HG03521 (cell line): Measurements from ENCODE around the gene KDF1.

Experiments
- ATAC-seq: cut with Tn5 transposase; IDR thresholded peaks from one replicate; pipeline ENCODE4 v1.9.1; 2021; ENCODE audit warnings: mild to moderate bottlenecking, moderate library complexity; ENCODE audit not compliant: unreplicated experiment

The KDF1 gene

DNA sequence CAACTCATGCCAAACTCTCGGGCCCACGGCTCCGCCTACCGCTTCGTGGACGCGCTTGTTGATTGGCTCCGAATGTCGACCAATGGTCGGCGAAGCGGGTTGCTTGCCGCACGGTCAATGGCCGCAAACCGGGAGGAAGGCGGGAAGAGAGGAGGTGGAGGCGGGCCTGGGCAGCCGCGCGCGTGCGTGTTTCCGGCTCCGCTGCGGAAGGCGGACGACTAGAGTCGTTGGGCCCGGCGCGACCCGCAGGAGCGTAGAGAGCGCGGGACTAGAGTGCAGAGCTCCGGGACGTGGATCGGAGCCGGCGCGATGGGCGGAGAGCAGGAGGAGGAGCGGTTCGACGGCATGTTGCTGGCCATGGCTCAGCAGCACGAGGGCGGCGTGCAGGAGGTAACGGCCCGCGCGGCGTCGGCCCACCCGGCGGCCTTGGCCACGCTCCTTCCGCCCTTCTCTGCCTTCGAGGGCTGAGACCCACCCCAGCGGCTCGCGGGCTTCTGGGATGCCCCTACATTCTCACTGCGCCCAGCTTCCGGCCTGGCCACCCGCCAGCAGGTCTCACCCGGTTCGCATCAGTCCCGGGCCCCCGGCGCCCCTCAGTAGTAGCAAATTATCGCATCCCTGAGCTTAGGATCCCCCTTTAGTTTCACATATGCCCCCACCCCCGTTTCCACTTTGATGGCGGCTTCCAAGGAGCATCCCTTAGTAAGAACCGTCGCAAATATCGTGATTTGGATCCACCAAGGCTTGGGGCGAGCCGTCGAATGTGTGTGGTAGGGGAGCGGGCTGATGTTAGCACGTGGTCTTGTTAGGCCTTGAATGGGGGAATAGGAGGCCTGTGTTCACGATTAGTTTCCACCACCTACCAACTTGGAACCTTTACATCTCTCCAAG lies 38.5 kb downstream of the KDF1 start, which contains the start of gene NUDC:
Gene NUDC, plus strand, starts transcription at position 204 of the 891 bp plus-strand sequence. Its CDS starts 106 bp downstream, at position 310.
- peak; percentile 98 for ATAC-seq

DNA sequence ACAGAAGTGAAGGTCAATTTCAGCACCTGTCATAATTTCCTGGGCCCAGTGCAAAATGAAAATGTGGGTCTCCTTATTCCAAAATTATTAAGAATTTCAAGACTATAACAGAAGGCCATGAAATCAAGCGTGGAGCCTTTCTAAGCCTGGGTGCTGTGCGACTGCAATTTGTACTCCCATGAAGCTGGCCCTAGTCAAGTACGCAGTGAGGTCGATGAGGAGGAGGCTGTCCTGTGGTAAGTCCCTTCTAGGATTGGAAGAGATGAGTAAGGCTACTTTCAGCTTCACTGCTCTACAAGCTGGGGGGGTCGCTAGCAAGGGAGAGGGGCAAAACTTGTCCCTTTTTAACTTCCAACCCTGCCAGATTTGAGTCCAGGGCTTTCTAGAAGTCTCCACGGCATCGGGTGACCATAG lies 39.1 kb downstream of the KDF1 start:
- ATAC-seq = no peak

DNA sequence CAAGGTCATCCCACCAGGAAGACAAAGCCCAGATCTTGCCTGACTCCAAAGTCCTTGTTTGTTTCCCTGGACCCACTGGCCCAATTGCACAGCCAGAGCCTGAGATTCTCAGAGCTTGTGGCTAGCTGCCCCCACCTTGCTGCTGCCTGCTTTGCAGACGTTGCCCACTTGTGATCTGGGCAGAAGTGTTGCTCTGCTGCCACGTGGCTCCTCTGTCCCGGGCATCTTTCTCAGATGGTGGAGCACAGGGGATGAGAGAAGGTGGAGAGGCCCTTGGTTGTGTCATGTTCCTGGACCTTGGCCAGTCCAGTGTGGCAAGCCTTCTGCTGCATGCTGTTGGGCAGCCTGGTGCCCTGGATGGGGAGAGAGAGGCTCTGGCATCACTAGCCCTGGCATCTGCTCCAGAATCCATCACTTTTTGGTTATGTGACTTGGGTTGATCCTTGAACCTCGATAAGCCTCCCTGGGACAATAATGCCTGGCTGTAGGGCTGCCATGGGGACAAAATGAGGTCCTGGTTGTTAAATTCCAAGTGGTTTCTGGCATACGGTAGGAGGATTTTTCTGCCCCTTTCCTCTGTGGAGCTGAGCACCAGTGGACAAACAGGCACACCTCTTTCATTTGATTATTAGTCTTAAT lies 44.9 kb downstream of the KDF1 start:
- ATAC-seq = no peak

DNA sequence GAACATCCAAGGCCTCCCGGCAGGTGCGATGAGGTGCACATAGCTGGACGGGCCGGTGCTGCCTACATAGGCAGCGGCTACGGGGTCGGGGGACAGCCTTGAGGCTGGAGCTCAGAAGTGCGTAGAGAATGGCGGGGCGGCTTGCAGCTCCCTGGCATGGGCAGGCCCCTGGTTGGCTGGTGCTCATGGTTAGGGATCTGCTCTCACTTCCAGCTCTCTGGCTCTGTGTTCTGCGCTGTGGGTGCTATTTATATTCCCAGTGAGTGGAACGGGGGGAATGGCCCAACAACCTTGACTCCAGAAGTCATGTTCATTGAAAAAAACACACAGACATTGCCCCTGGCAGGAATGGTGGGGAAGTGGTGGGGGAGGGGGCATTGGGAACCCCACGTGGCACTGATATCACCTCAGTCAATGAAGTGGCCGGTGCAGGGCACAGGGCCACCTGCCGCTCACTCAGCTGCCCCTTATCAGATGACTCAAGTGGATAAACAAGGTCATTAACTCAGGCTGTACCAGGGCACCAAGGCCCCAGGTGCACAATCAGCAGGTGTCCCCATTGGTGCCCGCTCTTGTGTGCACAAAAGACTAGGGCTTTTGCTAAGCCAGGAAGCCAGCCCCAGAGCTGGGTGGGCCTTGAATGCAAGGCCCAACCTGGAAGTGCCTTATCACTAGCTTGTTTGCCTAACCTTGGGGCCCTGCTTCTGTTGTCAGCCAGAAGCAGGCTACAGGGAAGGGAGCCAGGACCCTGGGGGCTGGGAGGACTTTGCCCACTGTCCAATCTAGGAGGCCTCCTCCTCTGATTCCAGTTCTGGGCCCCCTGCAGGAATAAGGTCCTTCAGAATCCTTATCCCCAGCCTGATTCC lies 46.3 kb downstream of the KDF1 start, which contains the start of gene NR0B2:
Gene NR0B2, minus strand, starts transcription at position 222 of the 866 bp plus-strand sequence. Its CDS starts 35 bp downstream, at position 187.
- no peak for ATAC-seq

DNA sequence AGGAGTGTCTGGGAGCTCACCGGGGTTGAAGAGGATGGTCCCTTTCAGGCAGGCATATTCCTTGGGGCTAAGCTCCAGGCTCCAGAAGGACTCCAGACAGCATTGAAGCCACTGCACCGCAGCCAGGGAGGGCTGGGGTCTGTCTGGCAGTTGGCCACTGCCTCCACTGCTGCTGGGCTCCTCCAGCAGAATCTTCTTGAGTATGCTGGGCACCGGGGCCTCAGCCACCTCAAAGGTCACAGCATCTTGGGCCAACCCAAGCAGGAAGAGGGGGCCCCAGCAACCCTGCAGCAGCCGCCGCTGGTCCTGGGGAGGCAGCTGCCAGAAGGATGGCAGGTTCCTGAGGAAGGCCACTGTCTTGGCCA lies 46.9 kb downstream of the KDF1 start:
- ATAC-seq = no peak

DNA sequence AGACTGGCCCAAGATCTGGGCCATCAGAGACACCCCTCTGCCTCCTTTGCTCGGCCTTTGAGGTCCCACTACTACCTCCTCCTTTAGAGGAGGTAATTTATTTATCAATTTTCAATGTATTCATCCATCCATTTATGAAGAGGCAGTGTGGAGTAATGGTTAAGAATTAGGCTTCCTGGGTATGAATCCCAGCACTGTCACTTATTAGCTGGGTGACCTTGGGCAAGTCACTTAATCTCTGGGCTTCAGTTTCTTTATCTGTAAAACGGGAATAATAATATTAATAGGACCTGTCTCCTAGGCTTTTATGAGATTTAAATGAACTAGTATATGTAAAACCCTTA lies 48.1 kb downstream of the KDF1 start:
- ATAC-seq = no peak

DNA sequence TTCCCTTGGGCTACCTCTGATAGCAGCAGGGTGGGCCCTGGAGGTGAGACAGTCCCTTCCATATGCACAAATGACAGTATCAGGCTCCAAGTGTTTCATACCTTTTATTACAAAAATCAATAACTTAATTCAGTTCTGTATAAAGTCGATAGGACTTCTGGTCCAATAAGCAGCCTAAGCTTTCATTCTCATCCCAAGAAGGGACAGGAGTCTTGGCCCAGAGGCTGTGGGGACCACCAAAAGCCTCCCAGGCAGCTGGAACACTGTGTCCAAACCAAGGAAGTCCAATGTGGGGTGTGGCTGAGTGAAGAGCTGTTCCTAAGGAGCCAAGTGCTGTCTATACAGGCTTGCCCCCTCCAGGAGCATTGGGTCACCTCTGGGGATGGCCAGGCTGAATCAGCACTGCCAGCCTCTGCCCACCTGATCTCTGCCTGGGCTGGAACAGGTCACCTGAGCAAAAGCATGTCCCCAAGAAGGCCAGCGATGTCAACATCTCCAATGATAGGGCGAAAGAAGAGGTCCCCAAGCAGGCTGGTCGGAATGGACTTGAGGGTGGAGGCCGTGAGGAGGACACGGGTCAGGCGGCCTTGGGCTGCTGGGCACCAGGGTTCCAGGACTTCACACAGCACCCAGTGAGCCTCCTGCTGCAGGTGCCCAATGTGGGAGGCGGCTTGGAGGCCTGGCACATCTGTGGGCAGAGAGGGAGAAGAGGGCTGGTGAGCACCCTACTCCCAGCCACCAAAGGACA lies 48.7 kb downstream of the KDF1 start:
- no peak for ATAC-seq

DNA sequence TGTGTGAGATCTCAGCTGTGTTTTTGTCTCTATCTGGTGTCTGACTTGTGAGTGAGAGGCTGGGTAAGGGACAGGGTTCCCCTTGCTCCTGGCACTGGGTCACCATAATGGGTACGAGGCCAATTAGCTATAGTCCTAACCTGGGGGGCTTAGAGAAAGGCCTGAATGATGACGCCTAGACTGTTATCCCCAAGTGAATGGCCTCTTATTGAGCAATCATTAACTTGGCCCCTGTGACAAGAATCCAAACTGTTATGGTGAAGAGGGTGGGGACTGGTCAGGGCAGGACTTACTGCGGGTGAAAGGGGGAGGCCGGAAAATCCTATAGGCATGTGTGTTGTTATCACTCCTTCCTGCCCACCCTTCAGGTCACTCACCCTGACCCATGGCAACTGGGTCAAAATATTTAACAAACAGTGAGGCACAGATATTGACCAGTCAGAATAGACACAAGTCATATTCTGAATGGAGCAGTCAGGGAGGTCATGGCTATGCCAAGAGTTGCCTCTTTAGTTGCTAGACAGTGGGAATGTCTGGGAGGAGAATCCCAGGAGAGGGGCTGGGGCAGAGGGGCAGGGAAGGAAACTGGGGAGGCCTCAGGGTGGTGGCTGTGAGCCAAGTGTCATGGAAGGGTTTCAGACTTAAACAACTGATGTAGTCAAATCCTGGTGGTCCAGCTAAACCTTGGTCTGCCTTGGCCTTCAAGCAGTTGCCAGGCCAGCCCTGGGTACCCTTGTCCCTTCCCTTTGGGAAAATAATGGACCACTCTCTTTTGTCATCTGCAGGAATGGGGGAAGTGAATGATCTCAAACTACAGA lies 49.7 kb downstream of the KDF1 start:
- no peak for ATAC-seq

DNA sequence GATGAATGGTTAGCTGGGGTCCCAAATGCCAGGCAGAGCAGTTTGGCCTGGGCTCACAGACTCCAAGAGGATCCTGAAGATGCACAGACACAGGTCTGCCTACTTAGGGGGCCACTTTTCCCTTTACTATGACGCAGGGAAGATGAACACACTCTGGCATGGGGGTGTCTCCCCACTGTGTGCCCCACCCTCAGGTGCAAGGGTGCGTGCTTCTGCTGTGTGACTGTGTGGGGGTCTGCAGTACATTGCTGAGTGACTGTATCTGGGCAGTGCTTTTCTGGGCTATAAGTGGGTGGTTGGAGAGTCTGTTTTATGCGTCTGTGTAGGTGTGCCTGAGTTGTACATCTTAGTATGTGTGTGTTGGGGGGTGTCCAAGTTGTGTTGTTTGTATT lies 50.3 kb downstream of the KDF1 start:
- ATAC-seq = no peak

DNA sequence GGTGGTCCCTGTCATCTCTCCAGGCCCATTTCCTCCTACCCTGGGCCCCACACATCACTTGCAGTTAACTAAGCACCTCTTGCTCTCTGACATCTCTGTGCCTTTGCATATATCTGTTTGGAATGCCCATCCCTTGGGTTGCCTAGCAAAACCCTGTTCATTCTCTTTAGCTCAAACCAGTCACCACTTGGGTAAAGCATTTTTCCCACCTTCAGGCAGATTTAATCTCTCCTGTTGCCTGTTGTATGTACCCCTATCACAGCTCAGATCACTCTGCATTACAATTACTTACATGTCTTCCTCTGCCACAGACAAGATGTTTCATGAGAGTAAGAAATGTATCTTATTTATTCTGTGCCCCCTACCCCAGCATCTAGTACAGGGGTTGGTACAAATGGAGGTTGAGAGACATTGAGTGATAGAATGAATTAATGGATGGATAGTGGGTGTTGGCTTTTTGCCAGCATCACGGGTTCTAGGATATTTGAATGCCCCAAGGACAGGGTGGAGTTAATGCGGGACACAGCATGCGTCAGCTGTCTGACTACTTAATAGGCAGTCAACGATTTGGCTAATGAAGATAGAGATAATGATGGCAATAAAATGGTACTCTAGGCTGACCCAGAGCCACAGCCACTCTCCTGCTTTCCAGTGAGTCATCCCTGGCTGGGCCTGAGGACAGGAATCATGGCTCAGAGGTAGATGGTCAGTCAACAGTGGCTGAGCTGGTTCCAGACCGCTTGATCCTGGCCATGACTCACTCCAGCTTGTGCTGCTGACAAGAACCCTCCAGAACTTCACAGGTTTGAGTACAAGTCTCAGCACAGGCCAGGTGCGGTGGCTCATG lies 53.0 kb downstream of the KDF1 start:
- no peak for ATAC-seq

DNA sequence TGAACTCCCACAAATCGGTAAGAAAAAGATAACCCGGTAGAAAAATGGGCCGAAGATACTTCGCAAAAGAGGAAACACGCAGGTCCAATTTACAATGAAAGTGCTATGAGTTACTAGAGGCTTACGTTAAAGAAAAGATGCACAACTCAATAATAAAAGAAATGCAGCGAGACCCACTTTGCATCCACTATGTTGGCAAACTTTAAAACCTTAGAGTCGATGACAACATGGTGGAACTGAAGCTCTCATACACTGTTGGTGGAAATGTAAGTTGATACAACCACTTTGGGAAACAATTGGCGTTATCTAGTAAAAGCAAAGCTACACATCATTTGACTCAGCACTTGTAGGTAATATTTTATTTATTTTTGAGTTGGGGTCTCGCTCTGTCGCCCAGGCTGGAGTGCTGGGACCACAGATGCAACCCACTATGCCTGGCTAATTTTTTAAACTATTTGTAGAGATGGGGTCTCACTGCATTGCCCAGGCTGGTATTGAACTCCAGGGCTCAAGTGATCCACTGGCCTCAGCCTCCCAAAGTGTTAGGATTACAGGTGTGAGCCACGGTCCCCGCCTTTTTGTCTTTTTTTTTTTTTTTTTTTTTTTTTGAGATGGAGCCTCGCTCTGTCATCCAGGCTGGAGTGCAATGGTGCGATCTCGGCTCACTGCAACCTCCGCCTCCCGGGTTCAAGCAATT lies 59.3 kb downstream of the KDF1 start:
- no peak for ATAC-seq

DNA sequence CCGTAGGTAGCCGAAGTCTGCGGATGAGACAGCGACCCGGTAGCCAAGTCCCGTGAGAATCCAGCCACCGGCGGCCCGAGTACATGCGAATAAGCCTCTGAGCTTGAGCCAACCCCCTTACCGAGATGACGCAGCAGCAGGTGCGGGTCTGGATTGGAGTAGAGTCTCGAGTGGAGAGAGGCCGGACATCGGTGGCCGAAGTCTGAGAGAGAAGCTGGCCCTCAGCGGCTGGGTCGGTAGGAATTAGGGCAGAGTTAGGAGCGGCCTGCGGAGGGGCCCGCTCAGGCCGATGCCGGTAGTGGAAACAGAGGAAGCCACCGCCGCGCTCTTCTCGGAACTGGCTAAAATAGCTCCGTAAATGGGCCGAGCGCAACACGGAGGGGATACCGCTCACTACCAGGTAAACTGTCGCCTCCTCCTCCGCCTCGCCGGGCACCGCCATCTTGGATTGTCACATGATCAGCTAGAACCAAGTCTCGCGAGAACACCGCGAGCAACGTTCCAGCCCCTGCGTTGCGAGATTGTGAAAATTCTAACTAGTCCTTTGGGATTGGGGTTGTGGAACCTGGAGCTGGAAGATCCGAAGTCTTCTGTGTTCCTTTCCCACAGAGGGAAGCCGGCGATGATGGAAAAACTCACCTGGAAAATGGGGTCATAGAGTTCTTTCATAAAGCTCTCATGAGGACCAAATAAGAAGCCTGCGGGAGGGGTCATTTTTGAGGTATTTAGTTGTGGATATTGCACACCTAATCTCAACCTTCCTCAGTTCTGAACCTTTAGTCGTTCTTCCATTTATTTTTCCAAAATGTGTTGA lies 60.1 kb downstream of the KDF1 start, which contains the start of gene GPATCH3:
Gene GPATCH3, minus strand, starts transcription at position 467 of the 814 bp plus-strand sequence. Its CDS starts 25 bp downstream, at position 442.
- ATAC-seq = peak; percentile 62
